NB4 (cell line): ENCODE results near the gene FKBP11.

ENCODE experiments used
- CTCF ChIP-seq: IDR thresholded peaks from one replicate; pipeline ENCODE4 v1.5.1; 2012; ENCODE audit warnings: low read depth, low read length
- MYC ChIP-seq: IDR thresholded peaks from 2 replicates; pipeline ENCODE4 v1.6.1; 2011; ENCODE audit warnings: low read depth, low read length
- POLR2A ChIP-seq: IDR thresholded peaks from 2 replicates; pipeline ENCODE4 v1.6.1; 2011; ENCODE audit warnings: mild to moderate bottlenecking; ENCODE audit not compliant: insufficient read length; ENCODE audit errors: extremely low read depth

- TF ChIP-seq MYC (no peak), CTCF (no peak), POLR2A (no peak)
Measured at GRCh38 chr12:48960834-48961233, 35.5 kb upstream of the FKBP11 start.
